H1 (cell line): ENCODE measurements around the gene GABRG3. TPM values are rescaled to one million over a fixed set of nuclear protein-coding genes. Genes with fewer than 3 reads are reported as not detected.

Experiments used
- CTCF ChIA-PET: fragments of 300-600 bp; sonication (Branson Sonifier 250); formaldehyde crosslinking; loops from one replicate; lab custom pipeline; 2021; ENCODE audit not compliant: partially characterized antibody; lab: Charles Lee
- POLR2A ChIA-PET: fragments of 300-600 bp; sonication (Branson Sonifier 250); formaldehyde crosslinking; loops from one replicate; lab custom pipeline; 2021; ENCODE audit warnings: inconsistent platforms; ENCODE audit not compliant: partially characterized antibody; lab: Charles Lee
- DNase-seq, 2 experiments: peaks; one replicate each; pipeline versions ENCODE4 v3.0.0 to v3.0.0-alpha.2; 2010 to 2022; ENCODE audit warnings: low spot score in 2 of 2, low read depth in 1 of 2, mixed read lengths in 1 of 2
- FAIRE-seq: peaks from 2 replicates; lab custom pipeline; 2011; peaks lifted over from hg19 to GRCh38; lab: Jason Lieb, UNC
- H2AFZ ChIP-seq: 2 replicates; pipeline ENCODE4 v1.8.1; 2012; ENCODE audit warnings: low read length, inconsistent platforms
- H2AK5ac ChIP-seq: 2 replicates; pipeline ENCODE4 v1.6.1; 2013; ENCODE audit warnings: low read depth, low read length
- H2BK120ac ChIP-seq: replicated peaks from 2 replicates; pipeline ENCODE3; 2013; ENCODE audit warnings: low read depth, low read length, inconsistent platforms
- H2BK12ac ChIP-seq: 2 replicates; pipeline ENCODE4 v1.6.1; 2013; ENCODE audit warnings: low read depth, low read length
- H2BK15ac ChIP-seq: 2 replicates; pipeline ENCODE4 v1.6.1; 2013; ENCODE audit warnings: low read length
- H2BK20ac ChIP-seq: 2 replicates; pipeline ENCODE4 v1.6.1; 2013; ENCODE audit warnings: low read length
- H2BK5ac ChIP-seq: 2 replicates; pipeline ENCODE4 v1.6.1; 2013; ENCODE audit warnings: low read depth, low read length
- H3K14ac ChIP-seq: 2 replicates; pipeline ENCODE4 v1.6.1; 2013; ENCODE audit warnings: inconsistent platforms; ENCODE audit not compliant: insufficient read length
- H3K18ac ChIP-seq: 2 replicates; pipeline ENCODE4 v1.6.1; 2013; ENCODE audit warnings: low read length; ENCODE audit errors: extremely low read depth
- H3K23ac ChIP-seq: 2 replicates; pipeline ENCODE4 v1.6.1; 2013; ENCODE audit warnings: inconsistent platforms; ENCODE audit not compliant: insufficient read length
- H3K23me2 ChIP-seq: 2 replicates; pipeline ENCODE4 v1.6.1; 2013; ENCODE audit warnings: low read depth, low read length
- H3K27ac ChIP-seq: 2 replicates; pipeline ENCODE4 v1.6.1; 2011; ENCODE audit warnings: low read depth, low read length, inconsistent platforms
- H3K27me3 ChIP-seq, 4 experiments: replicated peaks in 1 of 4; 1 replicate in 1 of 4; 2 replicates in 3 of 4; pipeline versions ENCODE4 v1.6.1 to v1.8.1; 2011 to 2013; ENCODE audit warnings: low read length in 3 of 4, mild to moderate bottlenecking in 3 of 4, inconsistent platforms in 2 of 4, mixed read lengths in 2 of 4, moderate library complexity in 1 of 4; ENCODE audit not compliant: control insufficient read depth in 3 of 4, insufficient read depth in 3 of 4; ENCODE audit errors: extremely low read depth in 1 of 4
- H3K36me3 ChIP-seq, 4 experiments: 2 replicates each; pipeline versions ENCODE4 v1.6.1 to v1.8.1; 2011 to 2013; ENCODE audit warnings: mild to moderate bottlenecking in 4 of 4, low read length in 3 of 4, moderate library complexity in 2 of 4, control low read depth in 1 of 4, inconsistent platforms in 1 of 4; ENCODE audit not compliant: insufficient read depth in 4 of 4, control insufficient read depth in 2 of 4
- H3K4ac ChIP-seq: replicated peaks from 2 replicates; pipeline ENCODE3; 2013; ENCODE audit warnings: low read length, low read depth, mixed read lengths, inconsistent platforms; ENCODE audit not compliant: insufficient read length
- H3K4me1 ChIP-seq, 4 experiments: replicated peaks in 1 of 4; 1 replicate in 1 of 4; 2 replicates in 3 of 4; pipeline versions ENCODE4 v1.6.1 to v1.8.1; 2011 to 2013; ENCODE audit warnings: low read length in 3 of 4, inconsistent platforms in 2 of 4, mixed read lengths in 1 of 4; ENCODE audit not compliant: insufficient read depth in 4 of 4, control insufficient read depth in 3 of 4
- H3K4me2 ChIP-seq, 2 experiments: 2 replicates each; pipeline versions ENCODE4 v1.6.1 to v1.8.1; 2011 to 2013; ENCODE audit warnings: low read depth in 2 of 2, low read length in 2 of 2, control low read depth in 1 of 2, inconsistent platforms in 1 of 2, mild to moderate bottlenecking in 1 of 2; ENCODE audit not compliant: insufficient read depth in 1 of 2
- H3K4me3 ChIP-seq, 4 experiments: fragments of 200-600, 300-600 bp in 1 of 4; sonication (generic), shearing (Covaris generic), sonication (Bioruptor Twin) in 1 of 4; 2 replicates each; pipeline versions ENCODE4 v1.5.1 to v1.8.1; 2011 to 2016; ENCODE audit warnings: low read length in 4 of 4, low read depth in 3 of 4, control low read depth in 2 of 4, inconsistent platforms in 2 of 4, mild to moderate bottlenecking in 2 of 4, mixed read lengths in 1 of 4, moderate library complexity in 1 of 4; ENCODE audit not compliant: insufficient read depth in 2 of 4; ENCODE audit errors: extremely low read depth in 1 of 4
- H3K56ac ChIP-seq: replicated peaks from 2 replicates; pipeline ENCODE3; 2013; ENCODE audit warnings: low read depth, mild to moderate bottlenecking, mixed read lengths, low read length, inconsistent platforms; ENCODE audit not compliant: insufficient read length
- H3K79me1 ChIP-seq: 2 replicates; pipeline ENCODE4 v1.6.1; 2013; ENCODE audit warnings: low read depth, low read length, control low read depth
- H3K79me2 ChIP-seq, 2 experiments: 2 replicates each; pipeline versions ENCODE4 v1.6.1 to v1.8.1; 2012 to 2013; ENCODE audit warnings: low read length in 2 of 2, mild to moderate bottlenecking in 2 of 2, inconsistent platforms in 1 of 2; ENCODE audit not compliant: insufficient read depth in 2 of 2, control insufficient read depth in 1 of 2
- H3K9ac ChIP-seq, 4 experiments: replicated peaks in 1 of 4; 1 replicate in 1 of 4; 2 replicates in 3 of 4; pipeline versions ENCODE4 v1.6.1 to v1.8.1; 2011 to 2013; ENCODE audit warnings: low read depth in 3 of 4, low read length in 3 of 4, control low read depth in 2 of 4, mild to moderate bottlenecking in 2 of 4, moderate library complexity in 2 of 4, inconsistent platforms in 1 of 4; ENCODE audit errors: extremely low read depth in 1 of 4
- H3K9me3 ChIP-seq, 2 experiments: 2 replicates each; pipeline versions ENCODE4 v1.6.1 to v1.8.1; 2012 to 2013; ENCODE audit warnings: mild to moderate bottlenecking in 2 of 2, moderate library complexity in 2 of 2, control low read depth in 1 of 2, inconsistent platforms in 1 of 2, low read depth in 1 of 2, low read length in 1 of 2, mixed read lengths in 1 of 2; ENCODE audit not compliant: insufficient read depth in 2 of 2
- H4K20me1 ChIP-seq, 2 experiments: replicated peaks in 1 of 2; 2 replicates each; pipeline versions ENCODE3 to v1.8.1; 2011 to 2013; ENCODE audit warnings: inconsistent platforms in 2 of 2, low read length in 2 of 2, mild to moderate bottlenecking in 1 of 2; ENCODE audit not compliant: insufficient read depth in 2 of 2, control insufficient read depth in 1 of 2
- H4K5ac ChIP-seq: 2 replicates; pipeline ENCODE4 v1.6.1; 2013; ENCODE audit warnings: low read length, low read depth, mixed read lengths, inconsistent platforms; ENCODE audit not compliant: insufficient read length
- H4K8ac ChIP-seq: 2 replicates; pipeline ENCODE4 v1.8.0; 2013; ENCODE audit warnings: mild to moderate bottlenecking, moderate library complexity, low read length, inconsistent platforms; ENCODE audit not compliant: insufficient read depth; ENCODE audit errors: extremely low read depth
- H4K91ac ChIP-seq: replicated peaks from 2 replicates; pipeline ENCODE3; 2013; ENCODE audit warnings: low read length, mixed read lengths, inconsistent platforms; ENCODE audit not compliant: insufficient read length
- NRF1 ChIP-seq: IDR thresholded peaks from 2 replicates; pipeline ENCODE4 v1.6.1; 2011; ENCODE audit warnings: mild to moderate bottlenecking, low read depth, low read length, improper control_type of control experiment
- POU5F1 ChIP-seq: IDR thresholded peaks from 2 replicates; pipeline ENCODE4 v1.6.1; 2011; ENCODE audit warnings: low read depth, mild to moderate bottlenecking, low read length, moderate library complexity
- RNF2 ChIP-seq: fragments of 200-900, 300-1000 bp; sonication (generic); IDR thresholded peaks from 2 replicates; pipeline ENCODE4 v1.7.1; 2016; ENCODE audit warnings: borderline replicate concordance, low read depth, mild to moderate bottlenecking, antibody characterized with exemption, low read length; ENCODE audit not compliant: poor library complexity, severe bottlenecking; ENCODE audit errors: missing control alignments
- RXRA ChIP-seq: IDR thresholded peaks from 2 replicates; pipeline ENCODE4 v1.6.1; 2011; ENCODE audit warnings: low read depth, mild to moderate bottlenecking, low read length, moderate library complexity; ENCODE audit not compliant: insufficient read depth
- SUZ12 ChIP-seq: fragments of 200-600 bp; sonication (generic); IDR thresholded peaks from 2 replicates; pipeline ENCODE4 v1.6.1; 2012; ENCODE audit warnings: mild to moderate bottlenecking, inconsistent platforms, low read length, moderate library complexity, mixed read lengths
- TCF12 ChIP-seq: IDR thresholded peaks from 2 replicates; pipeline ENCODE4 v1.6.1; 2011; ENCODE audit warnings: low read depth, mild to moderate bottlenecking, low read length
- WGBS, 2 experiments: shearing (Covaris generic) in 1 of 2; methylation state at CpG; one replicate each; pipeline versions ENCODE4 v1.1.6 to v1.1.7; 2013 to 2015; ENCODE audit warnings: low lambda C conversion rate in 2 of 2, mixed read lengths in 2 of 2, inconsistent platforms in 1 of 2, low coverage in 1 of 2, missing lambda C conversion rate in 1 of 2; ENCODE audit not compliant: insufficient replicate concordance in 2 of 2, insufficient coverage in 1 of 2, insufficient read length in 1 of 2; ENCODE audit errors: extremely low coverage in 1 of 2, missing lambda C conversion rate in 1 of 2; 5-methylcytosine and 5-hydroxymethylcytosine counted together
- polyA plus RNA-seq, 7 experiments: library from polyadenylated mRNA; depleted of rRNA in 3 of 7; stranded (reverse) in 5 of 7; unstranded in 2 of 7; fragments of >200 nt in 5 of 7; fragments of 200-250 nt in 2 of 7; gene quantifications; 1 replicate in 5 of 7; 2 replicates in 1 of 7; 4 replicates in 1 of 7; pipeline versions ENCODE4 v1.2.1 to v1.2.3, GENCODE V29; 2011 to 2013; ENCODE audit warnings: missing spikeins in 2 of 7, mixed read lengths in 2 of 7
- total RNA-seq: library from RNA; stranded (reverse); fragmentation: NEBNext Ultra II Directional; extraction: Animal tissue kit (Norgen Biotek cat#: 25700); gene quantifications from 2 replicates; pipeline ENCODE4 v1.2.1, GENCODE V29; 2021

GABRG3 gene
- total and polyA plus RNA-seq, 2 of the 8 experiments (the other 6 are each of a cell fraction or from before 2014, with no cell fraction given): 0.17 to 0.80 TPM

DNA sequence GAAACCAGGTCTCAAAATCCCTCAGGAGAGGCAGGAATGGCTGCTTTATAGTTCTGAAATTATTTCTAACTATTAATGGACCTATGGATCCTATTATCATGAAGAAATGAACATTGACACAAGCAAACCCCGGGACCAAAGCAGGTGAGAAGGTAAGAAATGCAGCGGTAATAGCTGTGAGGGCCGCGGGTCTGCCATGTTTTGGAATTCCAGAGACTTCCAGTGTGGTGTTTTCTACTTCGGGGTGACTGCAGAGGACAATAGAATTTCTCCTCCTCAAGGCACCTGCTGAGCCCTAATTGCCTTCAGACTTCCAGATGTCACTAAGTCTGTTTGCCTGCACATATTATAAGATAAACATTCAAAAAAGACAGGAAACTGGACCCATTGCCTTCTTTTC, 437.4 kb downstream of the GABRG3 start:
- Histone ChIP-seq H2BK15ac (no peak overlapping the region), H4K5ac (no peak overlapping the region), H3K27me3 (no peaks in the 10 kb centered on the region), H3K79me1 (no peaks in the 10 kb centered on the region), H3K27ac (no peak overlapping the region), H4K91ac (no peak overlapping the region), H3K9me3 (no peaks in the 10 kb centered on the region), H3K23me2 (no peaks in the 10 kb centered on the region; the same call in 1 of the 2 replicates), H3K56ac (no peak overlapping the region), H2BK5ac (no peak overlapping the region), H2BK20ac (no peak overlapping the region), H3K36me3 (no peaks in the 10 kb centered on the region), H3K79me2 (no peaks in the 10 kb centered on the region), H3K18ac (no peak overlapping the region), H4K20me1 (no peaks in the 10 kb centered on the region), H3K14ac (no peak overlapping the region), H3K9ac (no peak overlapping the region), H2BK120ac (no peak overlapping the region), H4K8ac (no peak overlapping the region), H3K4ac (no peak overlapping the region), H3K4me1 (peaks cover 0 to 7% (median 2%) of the 10 kb centered on the region in 4 experiments; a peak in 3 of 7 replicates), H2AK5ac (no peak overlapping the region), H3K4me3 (no peak overlapping the region), H2AFZ (no peak overlapping the region), H3K23ac (no peak overlapping the region), H3K4me2 (no peak overlapping the region), H2BK12ac (no peak overlapping the region)
- FAIRE-seq: no peak
- TF ChIP-seq RXRA (no peak), NRF1 (no peak), SUZ12 (no peak), RNF2 (no peak), TCF12 (no peak), POU5F1 (no peak)
- POLR2A ChIA-PET: no interaction called here
- DNase-seq: no peak
- WGBS, 2 experiments: 93% methylated on average over 5 of the region's 5 CpGs; no CpG with 5 or more reads in 1 of the 2 experiments
- CTCF ChIA-PET: no interaction called here
